Ishikawa (cell line): ENCODE measurements around the gene RBMS1.

Source experiments
- CEBPB ChIP-seq: IDR thresholded peaks from 2 replicates; pipeline ENCODE4 v1.6.1; 2012
- CREB1 ChIP-seq: IDR thresholded peaks from 2 replicates; pipeline ENCODE4 v1.6.1; 2012; ENCODE audit warnings: low read depth
- EGR1 ChIP-seq: IDR thresholded peaks from 2 replicates; pipeline ENCODE4 v1.6.1; 2012
- EP300 ChIP-seq: IDR thresholded peaks from 2 replicates; pipeline ENCODE4 v1.6.1; 2012; ENCODE audit warnings: borderline replicate concordance
- FOXM1 ChIP-seq: IDR thresholded peaks from 2 replicates; pipeline ENCODE4 v1.6.1; 2012; ENCODE audit warnings: low read depth, borderline replicate concordance
- MAX ChIP-seq: IDR thresholded peaks from 2 replicates; pipeline ENCODE4 v1.6.1; 2012
- NFIC ChIP-seq: IDR thresholded peaks from 2 replicates; pipeline ENCODE4 v1.6.1; 2012
- RAD21 ChIP-seq: IDR thresholded peaks from 2 replicates; pipeline ENCODE4 v1.6.1; 2012; ENCODE audit warnings: low read depth
- TAF1 ChIP-seq: IDR thresholded peaks from 2 replicates; pipeline ENCODE4 v1.6.1; 2012; ENCODE audit warnings: low read depth, mild to moderate bottlenecking
- TCF12 ChIP-seq: IDR thresholded peaks from 2 replicates; pipeline ENCODE4 v1.6.1; 2012; ENCODE audit warnings: low read depth
- TEAD4 ChIP-seq: IDR thresholded peaks from 2 replicates; pipeline ENCODE4 v1.6.1; 2012
- USF1 ChIP-seq: IDR thresholded peaks from 2 replicates; pipeline ENCODE4 v1.6.1; 2012
- YY1 ChIP-seq: IDR thresholded peaks from 2 replicates; pipeline ENCODE4 v1.6.1; 2012; ENCODE audit warnings: low read depth
- ZBTB7A ChIP-seq: IDR thresholded peaks from 2 replicates; pipeline ENCODE4 v1.6.1; 2012; ENCODE audit warnings: low read depth
- TF ChIP-seq, protein P1 (sequence below): IDR thresholded peaks from 2 replicates; pipeline ENCODE4 v1.6.1; 2012; ENCODE audit warnings: low read depth, mild to moderate bottlenecking

Gene RBMS1

DNA sequence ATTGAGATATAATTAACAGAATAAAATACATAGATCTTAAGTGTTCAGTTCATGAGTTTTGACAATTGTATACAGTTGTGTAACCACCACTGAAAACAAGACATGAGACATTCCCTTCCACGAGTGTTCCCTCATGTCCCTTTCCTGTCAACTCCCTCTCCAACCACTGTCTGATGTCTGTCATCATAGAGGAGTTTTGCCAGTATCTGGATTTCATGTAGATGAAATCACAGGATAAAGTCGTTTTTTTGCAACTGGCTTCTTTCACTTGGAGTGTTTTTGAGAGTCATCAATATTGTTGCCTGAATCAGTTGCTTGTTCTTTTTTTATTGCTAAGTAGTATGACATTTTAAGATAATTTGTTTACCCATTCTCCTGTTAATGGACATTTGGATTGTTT, 52.7 kb downstream of the RBMS1 start:
- TF ChIP-seq ZBTB7A, result no peak
- no peak for TF ChIP-seq CEBPB
- TF ChIP-seq EGR1, result no peak
- no peak for TF ChIP-seq EP300
- TF ChIP-seq MAX, result no peak
- TF ChIP-seq, protein P1, sequence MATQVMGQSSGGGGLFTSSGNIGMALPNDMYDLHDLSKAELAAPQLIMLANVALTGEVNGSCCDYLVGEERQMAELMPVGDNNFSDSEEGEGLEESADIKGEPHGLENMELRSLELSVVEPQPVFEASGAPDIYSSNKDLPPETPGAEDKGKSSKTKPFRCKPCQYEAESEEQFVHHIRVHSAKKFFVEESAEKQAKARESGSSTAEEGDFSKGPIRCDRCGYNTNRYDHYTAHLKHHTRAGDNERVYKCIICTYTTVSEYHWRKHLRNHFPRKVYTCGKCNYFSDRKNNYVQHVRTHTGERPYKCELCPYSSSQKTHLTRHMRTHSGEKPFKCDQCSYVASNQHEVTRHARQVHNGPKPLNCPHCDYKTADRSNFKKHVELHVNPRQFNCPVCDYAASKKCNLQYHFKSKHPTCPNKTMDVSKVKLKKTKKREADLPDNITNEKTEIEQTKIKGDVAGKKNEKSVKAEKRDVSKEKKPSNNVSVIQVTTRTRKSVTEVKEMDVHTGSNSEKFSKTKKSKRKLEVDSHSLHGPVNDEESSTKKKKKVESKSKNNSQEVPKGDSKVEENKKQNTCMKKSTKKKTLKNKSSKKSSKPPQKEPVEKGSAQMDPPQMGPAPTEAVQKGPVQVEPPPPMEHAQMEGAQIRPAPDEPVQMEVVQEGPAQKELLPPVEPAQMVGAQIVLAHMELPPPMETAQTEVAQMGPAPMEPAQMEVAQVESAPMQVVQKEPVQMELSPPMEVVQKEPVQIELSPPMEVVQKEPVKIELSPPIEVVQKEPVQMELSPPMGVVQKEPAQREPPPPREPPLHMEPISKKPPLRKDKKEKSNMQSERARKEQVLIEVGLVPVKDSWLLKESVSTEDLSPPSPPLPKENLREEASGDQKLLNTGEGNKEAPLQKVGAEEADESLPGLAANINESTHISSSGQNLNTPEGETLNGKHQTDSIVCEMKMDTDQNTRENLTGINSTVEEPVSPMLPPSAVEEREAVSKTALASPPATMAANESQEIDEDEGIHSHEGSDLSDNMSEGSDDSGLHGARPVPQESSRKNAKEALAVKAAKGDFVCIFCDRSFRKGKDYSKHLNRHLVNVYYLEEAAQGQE, result no peak
- no peak for TF ChIP-seq NFIC
- TF ChIP-seq USF1, result no peak
- TF ChIP-seq TEAD4, result no peak
- TF ChIP-seq TAF1, result no peak
- no peak for TF ChIP-seq RAD21
- TF ChIP-seq CREB1, result no peak
- TF ChIP-seq FOXM1, result no peak
- no peak for TF ChIP-seq TCF12

- TF ChIP-seq ZBTB7A, result no peak
- no peak for TF ChIP-seq TEAD4
- no peak for TF ChIP-seq TAF1
- TF ChIP-seq TCF12, result no peak
- TF ChIP-seq CREB1, result no peak
- no peak for TF ChIP-seq MAX
- TF ChIP-seq CEBPB, result no peak
- no peak for TF ChIP-seq RAD21
- no peak for TF ChIP-seq EGR1
Measured at GRCh38 chr2:160437273-160437672, 56.3 kb downstream of the RBMS1 start.

GRCh38 chr2:160434254-160434948, 59.2 kb downstream of the RBMS1 start:
- TF ChIP-seq USF1 (no peak), TCF12 (no peak), YY1 (no peak), CEBPB (no peak), TEAD4 (no peak)

DNA sequence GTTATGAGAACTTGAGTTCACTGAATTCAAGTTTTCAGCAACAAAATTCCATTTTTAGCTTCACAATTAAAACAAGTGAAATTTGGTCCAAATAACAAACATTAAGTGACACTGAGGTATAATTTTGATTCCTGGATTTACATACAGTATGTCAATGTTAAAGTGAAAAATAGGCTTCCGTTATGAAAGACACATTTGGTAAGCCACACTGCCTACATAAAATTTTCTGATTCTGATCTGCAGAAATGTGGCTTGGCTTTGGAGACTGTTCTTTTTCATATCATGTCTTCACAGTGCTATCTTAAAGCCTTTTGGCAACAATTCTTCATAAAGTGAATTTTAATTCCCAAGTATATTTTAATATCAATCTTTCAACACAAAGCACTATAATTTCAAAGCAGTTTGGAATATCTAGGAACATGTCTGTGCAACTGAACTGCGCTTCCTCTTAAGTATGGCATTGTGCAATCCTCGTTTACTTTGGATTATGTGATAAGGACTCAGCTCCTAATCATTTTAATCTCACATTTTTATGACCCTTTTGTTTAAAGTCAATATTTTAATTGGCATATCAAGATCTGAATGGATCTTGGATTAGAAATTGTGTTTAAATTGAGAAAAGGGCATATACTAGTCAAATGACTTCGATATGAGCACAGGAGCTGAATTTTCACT, 60.0 kb downstream of the RBMS1 start:
- TF ChIP-seq YY1, result no peak
- no peak for TF ChIP-seq TAF1
- peak; percentile 83 for TF ChIP-seq CEBPB

- TF ChIP-seq TAF1 (no peak), RAD21 (peak; percentile 41), NFIC (peak; percentile 85), MAX (peak; percentile 31; the same call in 1 of the 2 replicates), ZBTB7A (no peak), YY1 (no peak), CREB1 (no peak), EGR1 (no peak), USF1 (no peak), EP300 (peak; percentile 70), TCF12 (peak; percentile 80), TEAD4 (peak; percentile 75), CEBPB (peak; percentile 76), FOXM1 (no peak)
- TF ChIP-seq, protein P1, result no peak
Measured at GRCh38 chr2:160432633-160433032, 61.0 kb downstream of the RBMS1 start.
